SIG-M5 treated with dmso at 0.1 percent for 504 hours (cell line): ENCODE results near the gene TSPAN11.

Experiments used
- DNase-seq: peaks from one replicate; lab custom pipeline; 2025; ENCODE audit not compliant: unreplicated experiment; lab: John Stamatoyannopoulos, UW

The TSPAN11 gene

DNA sequence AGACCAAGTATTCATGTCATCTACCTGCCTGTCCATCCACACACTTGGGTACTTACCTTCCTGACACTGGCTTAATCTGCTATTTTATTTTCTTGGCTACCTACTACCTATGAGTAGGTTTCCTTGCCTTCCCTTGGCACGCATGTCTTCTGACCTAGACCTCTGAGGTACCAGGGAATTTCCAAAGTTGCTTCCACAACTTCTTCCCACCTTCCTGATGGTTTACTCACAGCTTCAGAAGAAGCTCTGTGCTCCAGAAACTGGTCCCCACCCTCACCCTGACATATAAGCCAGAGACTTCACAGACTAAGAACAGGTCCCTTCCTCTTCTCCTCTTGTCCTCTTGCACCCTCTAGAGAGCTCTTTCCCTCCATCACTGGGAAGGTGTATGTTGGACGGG is 111.4 kb downstream of the TSPAN11 start:
- no peak for DNase-seq

DNA sequence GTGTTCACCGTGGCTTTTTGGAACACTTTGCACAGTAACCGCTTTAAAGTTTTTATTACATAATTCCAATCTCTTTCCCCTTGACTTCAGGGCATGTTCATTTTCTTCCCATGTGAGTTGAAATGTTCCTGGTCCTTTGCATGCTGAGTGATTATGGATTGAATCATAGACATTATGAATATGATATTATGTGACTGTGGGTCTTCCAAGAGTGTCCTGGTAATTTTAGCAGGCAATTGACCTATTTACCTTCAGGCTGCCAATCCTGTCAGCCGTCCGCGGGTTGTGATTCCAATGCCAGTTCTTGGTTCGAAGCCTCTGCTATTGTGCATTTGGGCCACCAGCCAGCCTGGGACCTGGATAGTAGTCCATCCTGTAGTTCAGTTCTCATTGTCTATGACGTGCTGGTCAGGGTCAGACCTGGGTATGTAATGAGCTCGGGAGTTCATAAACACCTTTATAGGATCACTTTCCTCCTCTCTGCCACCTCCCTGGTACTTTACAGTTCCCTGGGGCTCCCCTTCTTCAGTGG is 114.6 kb downstream of the TSPAN11 start:
- no peak for DNase-seq
